HG02763 (cell line): Measurements from ENCODE around the gene FKBP7.
A peak's percentile ranks its signal among the peaks of the same experiment; 100 is the strongest.
"Not testable (repeated sequence)": the region's sequence is repeated elsewhere in the genome, so short reads cannot be mapped to it uniquely, and the experiment has no call there.

Experiments used
- ATAC-seq: cut with Tn5 transposase; IDR thresholded peaks from one replicate; pipeline ENCODE4 v1.9.1; 2021; ENCODE audit warnings: mild to moderate bottlenecking, moderate library complexity; ENCODE audit not compliant: unreplicated experiment

Gene FKBP7

GRCh38 chr2:178491612-178492011 is 13.2 kb upstream of the FKBP7 start:
- no peak for ATAC-seq

GRCh38 chr2:178485356-178485755 is 7.0 kb upstream of the FKBP7 start:
- ATAC-seq, result no peak

- ATAC-seq, result no peak
Measured at GRCh38 chr2:178484245-178485041, 6.0 kb upstream of the FKBP7 start.

- ATAC-seq, result peak; percentile 12
Measured at GRCh38 chr2:178482437-178482836, 4.0 kb upstream of the FKBP7 start.

GRCh38 chr2:178480227-178481181 is 2.1 kb upstream of the FKBP7 start, which contains the start of gene PLEKHA3:
TSS of gene PLEKHA3 (plus strand) at chr2:178480457. CDS start at chr2:178480870, 413 bp downstream.
- ATAC-seq, result peak; percentile 71

- no peak for ATAC-seq
Measured at GRCh38 chr2:178479758-178480226, 1.4 kb upstream of the FKBP7 start.

GRCh38 chr2:178479275-178479616 is 846 bp upstream of the FKBP7 start:
- no peak for ATAC-seq

GRCh38 chr2:178478130-178478438 is 316 bp downstream of the FKBP7 start:
- no peak for ATAC-seq

DNA sequence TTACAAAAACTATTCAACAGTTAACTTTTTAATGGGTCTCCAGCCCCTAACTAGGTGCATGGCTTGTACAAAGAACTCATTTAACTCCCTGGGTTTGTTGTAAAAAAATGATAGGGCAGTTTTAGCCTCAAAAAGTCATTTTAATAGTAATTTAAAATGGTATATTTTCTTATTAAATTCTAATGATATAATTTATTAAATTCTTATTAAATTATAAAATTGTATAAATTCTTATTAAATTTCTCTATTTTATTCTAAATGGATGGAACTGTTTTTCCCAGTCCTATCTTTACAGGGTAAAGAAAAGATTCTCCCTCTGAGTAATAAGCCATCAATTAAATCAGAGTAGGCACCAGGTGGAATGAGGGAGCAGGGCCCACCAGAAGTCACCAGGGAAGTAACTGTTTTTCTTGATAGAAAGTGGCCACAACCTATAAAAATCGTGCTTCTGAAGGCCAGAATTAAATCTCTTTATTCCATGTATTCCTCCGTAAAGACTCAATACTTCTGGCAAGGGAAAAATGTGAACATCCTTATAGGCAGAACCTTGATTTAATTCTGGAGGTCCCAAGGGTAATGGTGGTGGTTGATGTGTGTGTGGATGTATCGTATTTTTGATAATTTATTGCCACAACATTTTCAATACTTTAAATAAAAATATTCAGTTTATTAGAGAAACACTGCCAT is 814 bp downstream of the FKBP7 start:
- no peak for ATAC-seq

DNA sequence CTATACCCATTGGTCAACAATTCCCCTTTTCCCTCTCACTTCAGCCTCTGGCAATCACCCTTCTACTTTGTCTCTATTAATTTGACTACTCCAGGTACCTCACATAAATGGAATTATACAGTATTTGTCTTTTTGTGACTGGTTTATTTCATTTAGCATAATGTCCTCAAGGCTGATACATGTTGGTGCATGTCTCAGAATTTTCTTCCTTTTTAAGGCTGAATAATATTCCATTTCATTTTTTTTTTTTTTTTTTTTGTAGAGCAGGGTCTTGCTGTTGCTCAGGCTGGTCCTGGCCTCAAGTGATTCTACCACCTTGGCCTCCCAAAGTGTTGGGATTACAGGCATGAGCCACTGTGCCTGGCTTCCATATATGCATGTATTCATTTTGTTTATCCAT is 1.9 kb downstream of the FKBP7 start:
- ATAC-seq, result no peak

DNA sequence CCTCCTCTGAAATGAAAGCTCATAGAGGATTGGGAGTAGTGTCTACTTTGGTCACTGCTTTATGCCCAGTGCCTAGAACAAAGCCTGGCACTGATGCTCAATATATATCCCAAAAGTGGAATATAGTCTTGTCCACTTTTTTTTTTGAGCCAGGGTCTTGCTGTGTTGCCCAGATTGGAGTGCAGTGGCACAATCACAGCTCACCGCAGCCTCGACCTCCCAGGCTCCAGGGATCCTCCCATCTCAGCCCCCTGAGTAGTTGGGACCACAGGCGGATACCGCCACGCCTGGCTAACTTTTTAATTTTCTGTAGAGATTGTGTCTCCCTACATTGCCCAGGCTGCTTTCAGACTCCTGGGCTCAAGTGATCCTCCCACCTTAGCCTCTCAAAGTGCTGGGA is 3.8 kb downstream of the FKBP7 start:
- no peak for ATAC-seq

GRCh38 chr2:178473931-178474330 is 4.5 kb downstream of the FKBP7 start:
- no peak for ATAC-seq

DNA sequence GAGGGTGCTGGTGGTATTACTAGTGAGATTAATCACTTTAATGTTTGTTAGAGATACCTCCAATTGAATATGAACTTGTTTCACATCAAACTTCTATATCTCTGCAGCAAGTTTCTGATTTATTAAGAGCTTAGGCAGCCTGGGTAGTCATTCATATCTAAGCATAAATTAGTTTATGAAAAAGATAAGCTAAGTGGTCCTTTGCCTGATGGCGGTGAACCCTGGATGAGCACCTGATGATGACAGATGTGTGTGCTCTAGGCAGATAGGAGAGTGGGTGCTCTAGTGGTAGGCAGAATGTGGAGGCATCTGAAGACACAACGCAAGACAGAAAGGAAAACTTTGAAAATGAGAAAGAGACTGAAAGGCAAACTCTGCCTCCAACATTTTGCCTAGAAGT is 5.0 kb downstream of the FKBP7 start:
- no peak for ATAC-seq

- not testable (repeated sequence) for ATAC-seq
Measured at GRCh38 chr2:178471313-178471712, 7.1 kb downstream of the FKBP7 start.

DNA sequence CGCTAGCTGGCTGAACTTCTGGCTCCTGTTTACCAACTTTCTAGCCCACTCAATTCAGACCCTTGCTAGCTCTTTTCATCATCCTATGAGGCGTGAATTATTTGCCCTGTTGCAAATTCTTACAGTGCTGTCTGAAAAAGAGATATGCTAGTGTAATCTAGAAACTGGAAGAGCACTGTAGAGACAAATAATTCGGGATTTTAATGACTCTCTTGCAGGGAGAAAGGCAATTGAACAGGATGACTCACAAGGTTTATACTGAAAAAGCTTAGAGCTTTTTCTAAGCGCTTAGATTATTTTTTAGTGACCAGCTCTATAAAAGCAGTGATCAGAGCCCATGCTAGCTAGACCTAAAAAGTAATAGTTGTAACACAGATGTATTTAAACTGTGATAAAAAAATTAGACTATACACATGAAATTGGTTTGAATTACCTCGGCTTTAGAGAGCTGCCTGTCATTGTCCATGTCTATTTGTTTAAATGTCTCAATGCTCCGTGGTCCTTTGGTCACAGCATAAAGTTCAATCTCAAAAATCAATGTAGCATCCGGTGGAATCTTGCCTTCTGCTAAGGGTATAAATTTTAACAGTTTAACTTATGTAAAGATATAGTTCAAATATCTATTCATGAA is 9.1 kb downstream of the FKBP7 start:
- ATAC-seq, result no peak

DNA sequence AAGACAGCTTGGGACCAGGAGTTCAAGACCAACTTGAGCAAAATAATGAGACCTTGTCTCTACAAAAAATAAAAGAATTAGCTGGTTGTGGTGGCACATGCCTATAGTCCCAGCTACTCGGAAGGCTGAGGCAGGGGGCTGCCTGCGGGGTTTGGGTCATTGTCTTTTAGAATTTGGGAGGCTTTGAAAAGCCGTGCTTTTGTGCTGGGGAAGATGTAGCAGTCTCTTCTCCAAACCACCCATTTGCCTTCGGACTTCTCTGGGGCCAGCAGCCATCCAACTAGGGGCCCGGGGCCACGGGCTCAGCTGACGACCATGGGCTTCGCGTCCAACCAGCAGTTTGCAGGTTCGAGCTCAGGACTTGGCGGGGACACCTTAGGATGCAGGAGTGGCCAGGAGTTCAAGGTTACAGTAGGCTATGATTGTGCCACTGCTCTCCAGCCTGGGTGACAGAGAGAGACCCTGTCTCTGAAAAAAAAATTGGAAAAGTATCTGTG is 21.0 kb downstream of the FKBP7 start:
- ATAC-seq, result no peak

- ATAC-seq, result no peak
Measured at GRCh38 chr2:178455947-178456346, 22.5 kb downstream of the FKBP7 start.

- no peak for ATAC-seq
Measured at GRCh38 chr2:178452870-178453269, 25.5 kb downstream of the FKBP7 start.

DNA sequence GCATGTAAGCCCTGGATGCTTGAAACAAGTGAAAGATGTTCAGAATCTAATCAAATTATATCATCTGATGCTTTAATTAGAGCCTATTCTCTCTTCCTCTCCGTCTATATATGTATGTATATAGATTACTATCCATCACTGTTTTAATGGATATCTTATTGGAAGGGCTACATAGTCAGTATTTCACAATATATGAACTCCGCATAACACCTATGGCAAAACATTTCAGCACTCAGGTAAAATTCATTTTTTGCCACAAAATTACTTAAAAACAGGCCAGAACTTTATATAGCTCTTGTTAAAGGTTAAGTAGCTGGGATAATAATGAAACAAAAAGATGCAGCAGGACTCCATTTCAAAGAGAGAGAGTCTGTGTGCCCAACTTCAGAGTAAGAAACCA is 26.1 kb downstream of the FKBP7 start:
- no peak for ATAC-seq

DNA sequence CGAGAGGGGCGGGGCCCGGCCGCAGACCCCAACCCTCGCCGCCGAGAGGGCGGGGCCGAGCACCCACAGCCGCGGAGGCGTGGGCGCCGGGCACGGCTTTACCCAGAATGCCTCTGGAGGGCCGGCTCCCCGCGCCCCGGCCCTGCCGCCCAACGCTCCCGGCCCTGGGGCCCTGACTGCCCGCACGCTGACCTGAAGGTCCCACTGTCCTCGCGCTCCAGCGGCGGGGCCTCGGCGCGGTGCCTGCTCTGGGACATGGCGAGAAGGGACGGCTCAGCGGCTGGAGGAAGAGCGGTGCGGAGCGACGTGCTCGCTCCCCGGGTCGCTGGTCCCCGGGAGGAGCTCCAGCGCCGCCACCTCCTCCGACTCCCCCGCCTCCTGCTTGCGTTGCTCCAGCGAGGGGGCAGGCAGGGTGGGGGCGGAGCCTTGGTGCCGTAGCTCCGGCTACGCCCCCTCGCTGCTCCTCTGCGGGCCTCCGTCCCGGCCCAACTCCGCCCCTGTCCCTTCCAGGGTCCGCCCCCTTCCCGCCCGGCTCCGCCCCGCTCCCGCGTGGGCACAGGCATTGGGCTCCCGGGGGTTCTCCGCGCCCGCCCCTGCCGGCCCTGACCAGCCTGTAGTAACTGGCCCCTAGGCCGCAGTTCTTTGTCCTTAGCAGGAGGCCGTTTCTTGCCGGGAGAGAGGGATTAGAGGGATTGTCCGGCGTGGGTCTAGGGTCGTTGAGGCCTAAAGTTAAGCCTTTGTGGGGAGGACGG is 27.4 kb downstream of the FKBP7 start, which contains the start of the genes PJVK and PRKRA:
Gene PJVK, plus strand, starts transcription at position 605 of the 752 bp plus-strand sequence. CDS start 2,032 bp downstream, outside the sequence.
Gene PRKRA, minus strand, starts transcription at position 402 of the 752 bp plus-strand sequence. Its CDS starts 145 bp downstream, at position 257.
- ATAC-seq, result peak; percentile 83
